ENCODE results near the gene SMAD6.

The SMAD6 gene

DNA sequence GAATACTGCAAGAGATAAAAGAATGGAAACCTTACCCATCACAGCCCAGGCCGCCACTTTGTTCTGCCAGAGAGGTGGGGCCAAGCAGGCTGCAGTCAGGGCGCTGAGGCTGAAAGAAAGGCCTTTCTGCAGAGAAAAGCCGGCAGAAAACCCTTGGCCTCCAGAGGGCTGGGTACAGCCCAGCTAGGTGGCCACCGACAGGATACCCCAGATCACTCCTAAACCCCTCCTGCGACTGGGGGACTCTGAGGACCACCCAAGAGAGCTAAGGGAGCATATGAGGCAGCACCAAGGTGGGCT, 69.3 kb downstream of the SMAD6 start:
- Histone ChIP-seq H3K27me3 (ENCODE audit: insufficient read depth, low read depth, severe bottlenecking) (no peaks in the 10 kb centered on the region), H3K4me3 (ENCODE audit: low read depth, low read length) (no peak overlapping the region), H3K9me3 (ENCODE audit: severe bottlenecking) (no peaks in the 10 kb centered on the region), H3K27ac (no peak overlapping the region), H3K36me3 (no peaks in the 10 kb centered on the region)
- DNase-seq, result no peak
- TF ChIP-seq, protein P1, sequence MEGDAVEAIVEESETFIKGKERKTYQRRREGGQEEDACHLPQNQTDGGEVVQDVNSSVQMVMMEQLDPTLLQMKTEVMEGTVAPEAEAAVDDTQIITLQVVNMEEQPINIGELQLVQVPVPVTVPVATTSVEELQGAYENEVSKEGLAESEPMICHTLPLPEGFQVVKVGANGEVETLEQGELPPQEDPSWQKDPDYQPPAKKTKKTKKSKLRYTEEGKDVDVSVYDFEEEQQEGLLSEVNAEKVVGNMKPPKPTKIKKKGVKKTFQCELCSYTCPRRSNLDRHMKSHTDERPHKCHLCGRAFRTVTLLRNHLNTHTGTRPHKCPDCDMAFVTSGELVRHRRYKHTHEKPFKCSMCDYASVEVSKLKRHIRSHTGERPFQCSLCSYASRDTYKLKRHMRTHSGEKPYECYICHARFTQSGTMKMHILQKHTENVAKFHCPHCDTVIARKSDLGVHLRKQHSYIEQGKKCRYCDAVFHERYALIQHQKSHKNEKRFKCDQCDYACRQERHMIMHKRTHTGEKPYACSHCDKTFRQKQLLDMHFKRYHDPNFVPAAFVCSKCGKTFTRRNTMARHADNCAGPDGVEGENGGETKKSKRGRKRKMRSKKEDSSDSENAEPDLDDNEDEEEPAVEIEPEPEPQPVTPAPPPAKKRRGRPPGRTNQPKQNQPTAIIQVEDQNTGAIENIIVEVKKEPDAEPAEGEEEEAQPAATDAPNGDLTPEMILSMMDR (IDR thresholded peaks at IDR 0.05; ENCODE audit: low read depth, low read length), result no peak

DNA sequence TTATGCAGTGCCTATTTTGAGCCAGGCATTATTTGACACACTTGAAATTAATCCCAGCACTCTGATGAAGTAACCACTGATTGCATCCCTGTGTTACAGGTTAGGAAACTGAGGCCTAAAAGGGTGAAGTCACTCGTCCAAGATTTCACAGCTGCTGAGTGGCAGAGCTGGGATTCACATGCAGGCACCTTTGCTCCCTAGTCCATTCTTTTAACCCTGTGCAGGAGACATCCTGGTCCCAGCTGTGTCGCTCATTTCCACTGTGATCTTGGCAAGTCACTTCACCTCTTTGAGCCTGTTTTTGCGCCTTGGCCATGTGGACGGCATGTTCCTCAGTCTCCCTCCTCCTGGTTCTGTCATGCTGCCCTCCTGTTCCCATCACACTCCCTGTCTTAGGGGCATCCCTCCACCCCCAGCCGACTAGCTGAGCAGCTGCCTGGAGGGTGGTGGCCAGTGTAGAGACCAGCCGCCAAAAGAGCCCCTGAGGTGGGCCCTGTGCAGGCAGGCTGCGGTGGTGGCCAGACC, 70.6 kb downstream of the SMAD6 start:
- TF ChIP-seq, protein P1 (IDR thresholded peaks at IDR 0.05; ENCODE audit: low read depth, low read length), result no peak
- H3K4me3 ChIP-seq (ENCODE audit: low read depth, low read length), result no peak overlapping the region
- no peaks in the 10 kb centered on the region for H3K9me3 ChIP-seq (ENCODE audit: severe bottlenecking)
- H3K36me3 ChIP-seq, result no peaks in the 10 kb centered on the region
- no peak for DNase-seq
- no peak overlapping the region for H3K27ac ChIP-seq
- H3K27me3 ChIP-seq (ENCODE audit: insufficient read depth, low read depth, severe bottlenecking), result no peaks in the 10 kb centered on the region

- Histone ChIP-seq H3K9me3 (ENCODE audit: severe bottlenecking) (no peaks in the 10 kb centered on the region), H3K4me3 (ENCODE audit: low read depth, low read length) (no peak overlapping the region), H3K36me3 (no peaks in the 10 kb centered on the region), H3K27ac (peak overlapping the region; percentile 38), H3K27me3 (ENCODE audit: insufficient read depth, low read depth, severe bottlenecking) (no peaks in the 10 kb centered on the region)
- TF ChIP-seq, protein P1 (IDR thresholded peaks at IDR 0.05; ENCODE audit: low read depth, low read length), result no peak
- no peak for DNase-seq
Measured at GRCh38 chr15:66773129-66773873, 71.3 kb downstream of the SMAD6 start.

DNA sequence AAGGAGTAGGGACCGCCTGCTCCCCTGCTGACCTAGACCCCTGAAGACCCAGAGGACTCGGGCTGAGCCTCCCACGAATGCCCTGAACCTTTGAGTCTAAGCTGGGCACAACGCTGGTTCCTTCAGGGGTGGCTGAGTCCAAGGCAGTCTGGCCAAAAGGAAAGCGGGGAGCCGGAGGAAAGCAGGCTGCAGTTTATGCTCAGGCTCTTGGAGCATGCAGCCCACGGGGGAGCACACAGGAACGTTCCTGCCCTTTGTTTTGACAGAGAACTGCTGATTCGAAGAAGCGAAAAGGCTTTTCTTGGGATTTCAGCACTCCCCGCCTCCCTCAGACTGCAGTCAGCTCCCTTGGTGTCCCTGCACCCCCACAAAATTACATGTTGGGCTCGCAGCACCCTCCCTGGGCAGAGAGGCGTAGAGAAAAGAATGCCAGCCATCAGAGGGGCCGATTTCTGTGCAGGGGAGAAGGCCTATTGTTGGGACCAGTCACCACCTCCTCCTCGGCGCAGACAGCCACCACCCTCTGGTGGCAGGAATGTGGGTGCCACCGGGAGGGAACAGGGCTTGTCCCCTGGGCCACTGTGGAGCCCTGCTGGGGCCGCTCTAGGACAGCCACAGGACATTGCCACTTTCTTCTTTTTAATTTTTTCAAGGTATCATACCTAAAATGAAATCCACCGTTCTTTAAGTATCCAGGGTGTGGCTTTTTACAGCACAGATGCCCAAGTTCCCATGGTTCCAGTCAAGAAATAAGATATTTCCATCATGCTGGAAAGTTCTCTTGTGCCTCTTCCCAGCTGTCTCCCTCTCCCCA, 72.2 kb downstream of the SMAD6 start:
- Histone ChIP-seq H3K36me3 (no peaks in the 10 kb centered on the region), H3K4me3 (ENCODE audit: low read depth, low read length) (no peak overlapping the region), H3K27ac (peak overlapping the region; percentile 38), H3K27me3 (ENCODE audit: insufficient read depth, low read depth, severe bottlenecking) (no peaks in the 10 kb centered on the region), H3K9me3 (ENCODE audit: severe bottlenecking) (no peaks in the 10 kb centered on the region)
- peak; percentile 88 for DNase-seq
- TF ChIP-seq, protein P1 (IDR thresholded peaks at IDR 0.05; ENCODE audit: low read depth, low read length), result peak; percentile 96

- Histone ChIP-seq H3K27me3 (ENCODE audit: insufficient read depth, low read depth, severe bottlenecking) (no peaks in the 10 kb centered on the region), H3K4me3 (ENCODE audit: low read depth, low read length) (no peak overlapping the region)
Measured at GRCh38 chr15:66775127-66776105, 73.4 kb downstream of the SMAD6 start.

More at GRCh38 chr15:66775127-66776105, 73.4 kb downstream of the SMAD6 start:
- Histone ChIP-seq H3K27ac (no peak overlapping the region), H3K36me3 (no peaks in the 10 kb centered on the region), H3K9me3 (ENCODE audit: severe bottlenecking) (no peaks in the 10 kb centered on the region)
- TF ChIP-seq, protein P1 (IDR thresholded peaks at IDR 0.05; ENCODE audit: low read depth, low read length), result no peak
- DNase-seq, result no peak
